Testis (tissue), 3 donors: Measurements from ENCODE around the gene GRIA3. TPM values are rescaled to one million over a fixed set of nuclear protein-coding genes. Genes with fewer than 3 reads are reported as not detected.
"Not testable (repeated sequence)": the region's sequence is repeated elsewhere in the genome, so short reads cannot be mapped to it uniquely, and the experiment has no call there.

Experiments
- DNase-seq: peaks from one replicate; pipeline ENCODE4 v3.0.0-alpha.2; 2019
- H3K27ac ChIP-seq, 2 donors: fragments of 200-600 bp; sonication (generic); one replicate each; pipeline ENCODE4 v1.5.1; 2019
- H3K27me3 ChIP-seq: fragments of 200-600 bp; sonication (generic); one replicate; pipeline ENCODE4 v1.5.1; 2019
- H3K36me3 ChIP-seq: fragments of 200-600 bp; sonication (generic); one replicate; pipeline ENCODE4 v1.5.1; 2017; ENCODE audit warnings: low read depth; ENCODE audit errors: missing control alignments
- H3K4me1 ChIP-seq: fragments of 200-600 bp; sonication (generic); one replicate; pipeline ENCODE4 v1.5.1; 2019
- H3K4me3 ChIP-seq, 2 donors: fragments of 200-600 bp; sonication (generic); one replicate each; pipeline ENCODE4 v1.5.1; 2017 to 2019
- H3K9me3 ChIP-seq: fragments of 200-600 bp; sonication (generic); one replicate; pipeline ENCODE4 v1.5.1; 2017
- CTCF ChIP-seq, 3 experiments: fragments of 450-650 bp in 2 of 3; fragments of 200-600 bp in 1 of 3; sonication (generic) in 1 of 3; IDR thresholded peaks; one replicate each; pipeline ENCODE4 v1.5.1; 2016 to 2019; ENCODE audit warnings: antibody characterized with exemption in 3 of 3, mild to moderate bottlenecking in 2 of 3, moderate library complexity in 1 of 3
- POLR2A ChIP-seq: fragments of 450-650 bp; IDR thresholded peaks from one replicate; pipeline ENCODE4 v1.6.1; 2017; ENCODE audit warnings: antibody characterized with exemption, mild to moderate bottlenecking, moderate library complexity
- WGBS, 2 donors: methylation state at CpG; one replicate each; pipeline ENCODE4 v1.1.5; 2018; 5-methylcytosine and 5-hydroxymethylcytosine counted together
- intact Hi-C: fragments of 100-400 bp; cut with DNase I; formaldehyde crosslinking; loops from one replicate; pipeline ENCODE4 v1.15.1; 2023; ENCODE audit warnings: low total_unique reads
- polyA plus RNA-seq: library from polyadenylated mRNA; stranded (reverse); fragments of 350-450 nt; fragmentation: Illumina TruSeq; extraction: RNeasy Lipid Tissue Mini Kit (QIAGEN cat#74804); gene quantifications from one replicate; pipeline ENCODE4 v1.2.3, GENCODE V29; 2014; ENCODE audit warnings: low read depth, low replicate concordance; ENCODE audit not compliant: insufficient read depth
- total RNA-seq, 2 donors: library from RNA; depleted of rRNA; stranded (reverse); fragments of >200 nt; gene quantifications; one replicate each; pipeline ENCODE4 v1.2.3, GENCODE V29; 2016

GRIA3 gene
- total and polyA plus RNA-seq, 3 donors from 2014 or later, result 1.2 to 2.4 (median 2.0) TPM

GRCh38 chrX:123518791-123519190, 334.7 kb downstream of the GRIA3 start:
- Histone ChIP-seq H3K27ac (no peak overlapping the region), H3K4me1 (no peaks in the 10 kb centered on the region), H3K27me3 (no peaks in the 10 kb centered on the region), H3K36me3 (no peaks in the 10 kb centered on the region), H3K9me3 (no peaks in the 10 kb centered on the region), H3K4me3 (no peak overlapping the region)
- intact Hi-C loops, result no loop called here
- no peak for TF ChIP-seq CTCF (IDR thresholded peaks at IDR 0.05)
- no peak for TF ChIP-seq POLR2A
- WGBS, 2 donors, result 61 to 81% methylated on average over 2 of the region's 2 CpGs
- DNase-seq, result no peak

GRCh38 chrX:123525123-123525725, 341.1 kb downstream of the GRIA3 start:
- DNase-seq, result no peak
- Histone ChIP-seq H3K4me1 (no peaks in the 10 kb centered on the region), H3K36me3 (no peaks in the 10 kb centered on the region), H3K27me3 (no peaks in the 10 kb centered on the region), H3K4me3 (no peak overlapping the region), H3K27ac (no peak overlapping the region), H3K9me3 (no peaks in the 10 kb centered on the region)
- intact Hi-C loops, result no loop called here
- WGBS, 2 donors, result 88 to 91% methylated on average over 2 of the region's 2 CpGs
- TF ChIP-seq CTCF (IDR thresholded peaks at IDR 0.05) (no peak), POLR2A (no peak)

DNA sequence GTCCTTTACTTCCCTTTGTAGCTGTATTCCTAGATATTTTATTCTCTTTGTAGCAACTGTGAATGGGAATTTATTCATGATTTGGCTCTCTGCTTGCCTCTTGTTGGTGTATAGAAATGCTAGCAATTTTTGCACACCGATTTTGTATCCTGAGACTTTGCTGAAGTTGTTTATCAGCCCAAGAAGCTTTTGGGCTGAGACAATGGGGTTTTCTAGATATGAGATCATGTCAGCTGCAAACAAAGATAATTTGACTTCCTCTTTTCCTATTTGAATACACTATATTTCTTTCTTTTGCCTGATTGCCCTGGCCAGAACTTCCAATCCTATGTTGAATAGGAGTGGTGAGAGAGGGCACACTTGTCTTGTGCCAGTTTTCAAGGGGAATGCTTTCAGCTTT, 346.6 kb downstream of the GRIA3 start:
- H3K36me3 ChIP-seq, H3K9me3 ChIP-seq, H3K4me3 ChIP-seq, H3K27ac ChIP-seq, H3K4me1 ChIP-seq, H3K27me3 ChIP-seq, intact Hi-C loops, DNase-seq: not testable (repeated sequence)
- WGBS, 2 donors, result 88 to 90% methylated on average over 1 of the region's 1 CpG
